Esophagus muscularis mucosa (tissue), 4 donors: ENCODE measurements around the gene KRTDAP. TPM values are rescaled to one million over a fixed set of nuclear protein-coding genes. Genes with fewer than 3 reads are reported as not detected.

ENCODE experiments used
- DNase-seq: peaks from one replicate; pipeline ENCODE4 v3.0.0-alpha.2; 2017; ENCODE audit errors: extremely low spot score
- H3K27ac ChIP-seq, 4 donors: fragments of 200-600 bp; sonication (generic); replicated peaks in 1 of 4; 1 replicate in 3 of 4; 2 replicates in 1 of 4; pipeline ENCODE4 v1.5.1; 2016 to 2019; ENCODE audit warnings: mild to moderate bottlenecking in 1 of 4
- H3K27me3 ChIP-seq, 4 donors: fragments of 200-600 bp; sonication (generic); one replicate each; pipeline versions ENCODE4 v1.5.1 to v1.6.0; 2016 to 2019
- H3K36me3 ChIP-seq, 4 donors: fragments of 200-600 bp; sonication (generic); one replicate each; pipeline ENCODE4 v1.5.1; 2016 to 2019
- H3K4me1 ChIP-seq, 4 donors: fragments of 200-600 bp; sonication (generic); one replicate each; pipeline ENCODE4 v1.5.1; 2016 to 2019
- H3K4me3 ChIP-seq, 4 donors: fragments of 200-600 bp; sonication (generic); 1 replicate in 2 of 4; 2 replicates in 2 of 4; pipeline ENCODE4 v1.5.1; 2016 to 2019; ENCODE audit warnings: mild to moderate bottlenecking in 4 of 4, moderate library complexity in 1 of 4
- H3K9me3 ChIP-seq, 4 donors: fragments of 200-600 bp; sonication (generic); 1 replicate in 3 of 4; 2 replicates in 1 of 4; pipeline ENCODE4 v1.5.1; 2016 to 2019
- CTCF ChIP-seq, 3 experiments: fragments of 200-600 bp in 2 of 3; fragments of 450-650 bp in 1 of 3; sonication (generic) in 2 of 3; IDR thresholded peaks; one replicate each; pipeline ENCODE4 v1.5.1; 2017 to 2019; ENCODE audit warnings: antibody characterized with exemption in 3 of 3, mild to moderate bottlenecking in 2 of 3, moderate library complexity in 1 of 3
- EP300 ChIP-seq: sonication (generic); formaldehyde crosslinking; IDR thresholded peaks from one replicate; pipeline ENCODE4 v1.6.1; 2017; ENCODE audit warnings: antibody characterized with exemption
- POLR2A ChIP-seq: fragments of 450-650 bp; IDR thresholded peaks from one replicate; pipeline ENCODE4 v1.6.1; 2017; ENCODE audit warnings: antibody characterized with exemption, moderate library complexity, mild to moderate bottlenecking, low read depth
- POLR2AphosphoS5 ChIP-seq, 2 donors: sonication (generic); formaldehyde crosslinking; IDR thresholded peaks; one replicate each; pipeline ENCODE4 v1.6.1; 2017; ENCODE audit warnings: antibody characterized with exemption in 2 of 2
- WGBS: methylation state at CpG from one replicate; pipeline ENCODE4 v1.1.5; 2018; 5-methylcytosine and 5-hydroxymethylcytosine counted together
- intact Hi-C: fragments of 100-400 bp; cut with DNase I; formaldehyde crosslinking; loops from one replicate; pipeline ENCODE4 v1.15.1; 2023
- total RNA-seq, 4 donors: library from RNA; depleted of rRNA; stranded (reverse); fragments of >200 nt; gene quantifications; one replicate each; pipeline versions ENCODE4 v1.1.0 to v1.2.1, GENCODE V29; 2016

Gene KRTDAP
- total RNA-seq, 4 donors from 2014 or later, result not detected

GRCh38 chr19:35519291-35519690 is 29.0 kb upstream of the KRTDAP start:
- TF ChIP-seq CTCF (IDR thresholded peaks at IDR 0.05), result no peak
- H3K4me1 ChIP-seq, result peaks cover 0 to 2% (median 0%) of the 10 kb centered on the region in 4 donors
- H3K27ac ChIP-seq, result no peak overlapping the region
- H3K36me3 ChIP-seq, result no peaks in the 10 kb centered on the region
- intact Hi-C loops, result no loop called here
- no peaks in the 10 kb centered on the region for H3K9me3 ChIP-seq
- peaks cover 0 to 30% (median 2%) of the 10 kb centered on the region in 4 donors for H3K27me3 ChIP-seq
- no peak overlapping the region for H3K4me3 ChIP-seq
- 67% methylated on average over 7 of the region's 7 CpGs for WGBS
- DNase-seq, result no peak

- DNase-seq, result no peak
- intact Hi-C loops, result no loop called here
- Histone ChIP-seq H3K36me3 (no peaks in the 10 kb centered on the region), H3K4me1 (peaks cover 0 to 4% (median 0%) of the 10 kb centered on the region in 4 donors), H3K27ac (no peak overlapping the region), H3K27me3 (peaks cover 0 to 30% (median 3%) of the 10 kb centered on the region in 4 donors), H3K9me3 (no peaks in the 10 kb centered on the region), H3K4me3 (no peak overlapping the region)
- WGBS, result 73% methylated on average over 6 of the region's 6 CpGs
- no peak for TF ChIP-seq EP300
- no peak for TF ChIP-seq CTCF (IDR thresholded peaks at IDR 0.05)
- no peak for TF ChIP-seq POLR2AphosphoS5 (IDR thresholded peaks at IDR 0.05)
- TF ChIP-seq POLR2A, result no peak
Measured at GRCh38 chr19:35518313-35518712, 28.0 kb upstream of the KRTDAP start.

GRCh38 chr19:35517342-35517741 is 27.1 kb upstream of the KRTDAP start:
- H3K9me3 ChIP-seq, result no peaks in the 10 kb centered on the region
- H3K27ac ChIP-seq, result no peak overlapping the region
- peaks cover 0 to 36% (median 3%) of the 10 kb centered on the region in 4 donors for H3K27me3 ChIP-seq
- 76% methylated on average over 2 of the region's 2 CpGs for WGBS
- intact Hi-C loops, result no loop called here
- DNase-seq, result no peak
- no peaks in the 10 kb centered on the region for H3K36me3 ChIP-seq
- TF ChIP-seq CTCF (IDR thresholded peaks at IDR 0.05) (no peak), POLR2A (no peak), EP300 (no peak)
- peaks cover 0 to 4% (median 0%) of the 10 kb centered on the region in 4 donors for H3K4me1 ChIP-seq
- no peak overlapping the region for H3K4me3 ChIP-seq

GRCh38 chr19:35516310-35516709 is 26.0 kb upstream of the KRTDAP start:
- no peaks in the 10 kb centered on the region for H3K9me3 ChIP-seq

More at GRCh38 chr19:35516310-35516709, 26.0 kb upstream of the KRTDAP start:
- DNase-seq, result no peak
- H3K4me1 ChIP-seq, result peaks cover 0 to 4% (median 0%) of the 10 kb centered on the region in 4 donors
- H3K27ac ChIP-seq, result no peak overlapping the region
- H3K36me3 ChIP-seq, result no peaks in the 10 kb centered on the region
- H3K4me3 ChIP-seq, result no peak overlapping the region
- H3K27me3 ChIP-seq, result peaks cover 0 to 38% (median 4%) of the 10 kb centered on the region in 4 donors
- TF ChIP-seq POLR2AphosphoS5 (IDR thresholded peaks at IDR 0.05) (no peak), EP300 (no peak), CTCF (IDR thresholded peaks at IDR 0.05) (no peak), POLR2A (no peak)
- intact Hi-C loops, result no loop called here
- WGBS, result 77% methylated on average over 3 of the region's 3 CpGs
